CMK (cell line): ENCODE measurements around the gene LRRC15.
A peak's percentile ranks its signal among the peaks of the same experiment; 100 is the strongest.

Experiments used
- DNase-seq: peaks from one replicate; pipeline ENCODE4 v3.0.0-alpha.2; 2010; ENCODE audit warnings: low read depth

LRRC15 gene

DNA sequence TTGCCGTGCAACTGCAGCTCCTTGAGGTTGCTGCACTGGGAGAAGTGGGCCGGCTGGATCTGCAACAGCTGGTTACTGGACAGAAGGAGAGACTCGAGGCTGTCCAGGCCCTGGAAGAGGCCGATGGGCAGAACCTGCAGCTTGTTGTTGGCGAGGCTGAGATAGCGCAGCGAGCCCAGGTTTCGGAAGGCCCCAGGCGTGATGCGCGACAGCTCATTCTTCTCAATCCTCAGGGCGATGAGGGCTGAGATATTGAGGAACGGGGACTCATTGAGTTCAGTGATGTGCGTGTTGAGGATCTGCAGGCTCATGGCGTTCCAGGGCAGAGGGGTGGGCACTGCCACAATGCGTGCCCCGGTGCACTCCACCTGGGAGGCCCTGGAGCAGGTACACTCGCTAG, 9.0 kb downstream of the LRRC15 start:
- no peak for DNase-seq

DNA sequence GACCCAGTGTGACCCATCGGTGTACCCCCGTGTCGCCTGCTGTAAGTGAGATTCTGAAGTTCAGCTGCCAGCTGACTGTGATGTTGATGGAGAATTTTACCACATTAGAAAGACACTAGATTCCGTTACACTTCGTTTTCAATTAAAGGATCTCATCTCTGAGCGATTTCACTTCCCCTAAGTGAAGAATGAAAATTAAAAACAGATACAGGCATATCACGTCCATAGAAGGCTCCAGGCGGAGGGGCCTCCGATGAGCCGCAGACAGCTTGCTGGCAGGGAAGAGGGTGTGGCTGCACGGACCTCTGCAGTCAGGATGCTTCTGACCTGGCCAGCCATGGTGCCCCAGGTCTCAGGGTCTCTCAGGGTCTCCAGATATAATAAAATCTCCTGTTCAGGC, 11.9 kb downstream of the LRRC15 start:
- DNase-seq = no peak

DNA sequence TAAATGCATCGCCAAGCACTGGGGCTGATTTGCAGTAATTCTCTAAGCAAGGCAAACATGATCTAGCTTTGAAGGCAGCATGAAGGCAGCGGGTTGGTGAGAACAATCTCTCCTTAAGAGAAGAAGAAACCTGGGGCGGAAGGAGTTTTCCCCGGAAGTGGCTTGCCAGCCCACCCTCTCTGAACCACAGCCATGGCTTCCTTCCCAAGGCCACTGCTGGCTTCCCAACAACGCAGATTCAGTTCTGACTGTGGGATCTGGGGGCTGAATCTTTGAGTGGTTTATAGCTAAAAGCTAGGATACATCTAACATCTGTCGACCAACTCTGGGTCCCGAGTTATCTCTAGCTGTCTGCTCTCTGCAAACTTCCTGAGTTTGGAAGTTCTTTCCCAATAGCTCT, 14.2 kb downstream of the LRRC15 start:
- DNase-seq = no peak

DNA sequence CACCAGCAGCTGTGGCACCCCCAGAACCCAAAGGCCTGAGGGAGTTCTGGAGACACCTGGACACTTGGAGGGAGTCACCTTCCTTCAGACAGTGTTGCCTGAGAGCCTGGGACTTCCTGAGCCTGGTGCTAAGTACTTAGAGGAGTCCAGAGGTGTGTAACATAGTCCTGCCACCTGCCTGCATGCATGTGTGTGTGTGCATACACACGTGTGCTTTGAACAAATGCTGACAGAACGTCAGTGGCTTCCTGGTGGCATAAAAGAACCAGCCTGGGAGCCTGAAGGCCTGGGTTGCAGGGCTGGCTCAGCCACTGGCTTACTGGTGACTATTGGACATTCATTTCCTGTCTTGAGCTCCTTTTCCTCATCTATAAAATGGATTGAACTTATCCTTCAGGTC, 15.2 kb downstream of the LRRC15 start:
- DNase-seq = no peak

DNA sequence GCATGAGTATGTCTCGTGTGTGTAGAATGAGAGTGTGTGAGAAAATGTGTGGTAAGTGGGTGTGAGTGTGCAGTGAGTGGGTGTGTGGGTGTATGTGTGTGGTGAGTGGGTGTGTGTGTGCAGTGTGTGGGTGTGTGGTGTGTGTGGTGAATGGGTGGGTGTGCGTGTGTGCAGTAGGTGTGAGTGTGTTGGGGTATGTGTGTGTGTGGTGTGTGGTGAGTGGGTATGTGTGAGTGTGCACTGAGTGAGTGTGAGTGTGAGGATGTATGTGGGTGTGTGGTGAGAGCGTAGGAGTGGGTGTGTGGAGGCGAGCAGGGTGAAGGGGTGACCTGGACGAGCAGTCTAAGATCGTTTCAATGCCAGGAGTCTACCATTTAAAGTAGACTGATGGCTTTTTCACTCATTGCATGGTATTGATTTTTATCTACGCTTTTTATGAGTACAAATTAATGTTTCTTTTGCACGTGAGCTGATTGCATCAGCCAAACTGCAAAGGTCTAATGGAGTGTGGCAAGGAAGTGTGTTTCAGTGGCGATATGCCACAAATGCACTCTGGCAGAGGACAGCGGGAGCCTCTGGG, 16.8 kb downstream of the LRRC15 start:
- no peak for DNase-seq

DNA sequence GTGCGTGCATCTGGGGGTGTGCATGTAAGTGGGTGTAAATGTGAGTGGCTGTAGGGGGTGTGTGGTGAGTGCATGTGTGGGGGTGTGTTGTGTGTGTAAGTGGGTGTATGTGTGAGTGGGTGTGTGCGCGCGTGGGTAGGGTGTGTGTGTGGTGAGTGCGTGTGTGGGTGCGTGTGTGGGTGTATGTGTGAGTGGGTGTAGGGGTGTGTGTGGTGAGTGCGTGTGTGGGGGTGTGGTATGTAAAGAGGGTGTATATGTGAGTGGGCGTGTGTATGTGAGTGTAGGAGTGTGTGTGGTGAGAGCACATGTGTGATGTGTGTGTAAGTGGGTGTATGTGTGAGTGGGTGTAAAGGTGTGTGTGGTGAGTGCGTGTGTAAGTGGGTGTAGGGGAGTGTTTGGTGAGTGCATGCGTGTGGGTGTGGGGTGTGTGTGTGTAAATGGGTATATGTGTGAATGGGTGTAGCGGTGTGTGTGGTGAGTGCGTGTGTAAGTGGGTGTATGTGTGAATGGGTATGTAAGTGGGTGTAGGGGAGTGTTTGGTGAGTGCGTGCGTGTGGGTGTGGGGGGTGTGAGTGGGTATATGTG, 17.5 kb downstream of the LRRC15 start:
- DNase-seq = no peak

DNA sequence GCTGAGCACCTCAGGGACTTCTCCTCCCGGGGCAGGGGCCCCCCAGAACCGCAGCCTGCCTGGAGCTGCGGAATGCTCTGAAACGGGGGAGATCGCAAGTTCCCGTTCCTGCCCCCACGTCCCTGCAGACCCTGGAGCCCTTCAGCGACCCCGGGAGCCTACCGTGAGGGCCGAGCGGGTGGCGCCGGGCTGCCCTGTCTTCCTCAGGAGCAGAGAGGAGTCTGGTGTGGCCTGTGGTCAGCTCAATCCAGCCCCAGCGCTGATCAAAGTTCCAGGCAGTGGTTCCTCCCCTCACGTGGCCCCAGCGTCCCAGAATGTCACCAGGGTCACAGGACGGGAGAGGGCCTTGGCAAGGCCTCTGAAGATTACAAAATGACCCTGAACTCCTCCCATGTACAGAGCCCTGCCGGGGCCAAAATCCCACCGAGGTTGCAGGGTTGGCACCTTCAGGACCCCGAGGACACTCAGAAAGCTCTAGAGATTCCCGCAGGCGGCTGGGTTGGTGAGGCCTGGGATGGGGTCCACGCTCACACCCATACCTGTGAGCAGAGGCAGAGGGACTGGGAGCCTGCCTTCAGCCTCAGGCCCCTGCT, 18.4 kb downstream of the LRRC15 start, which contains the start of gene CPN2:
CPN2 (minus strand) TSS at position 249 of the 593 bp plus-strand sequence. CDS start 8,626 bp downstream, outside the sequence.
- DNase-seq = no peak

DNA sequence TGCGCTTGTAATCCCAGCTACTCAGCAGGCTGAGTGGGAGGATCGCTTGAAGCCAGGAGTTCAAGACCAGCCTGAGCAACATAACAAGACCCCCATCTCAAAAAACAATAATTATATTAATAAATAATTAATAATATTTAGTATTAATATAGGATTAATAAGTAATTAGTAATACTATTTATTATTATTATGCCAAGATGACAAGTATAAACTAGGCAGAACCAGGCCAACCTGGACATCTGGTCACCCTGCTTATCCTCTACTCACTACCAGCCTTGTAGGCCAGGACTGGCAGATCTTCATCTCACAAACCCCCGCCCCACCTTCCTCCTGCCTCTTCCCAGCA, 18.8 kb downstream of the LRRC15 start:
- no peak for DNase-seq

DNA sequence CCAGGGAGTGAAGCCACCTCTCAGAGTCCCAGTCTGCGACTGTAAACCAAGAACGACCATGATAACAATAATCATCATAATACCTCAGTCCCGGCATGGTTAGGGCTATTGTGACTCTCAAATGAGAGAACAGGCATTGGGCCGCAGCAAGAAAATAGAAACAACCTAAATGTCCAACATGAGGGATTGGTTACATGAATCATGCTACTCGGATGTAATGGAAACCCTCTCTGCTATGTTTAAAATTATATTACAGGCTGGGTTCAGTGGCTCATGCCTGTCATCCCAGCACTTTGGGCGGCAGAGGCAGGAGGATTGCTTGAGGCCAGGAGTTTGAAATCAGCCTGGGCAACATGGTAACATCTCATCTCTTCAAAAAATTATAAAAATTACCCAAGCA, 21.2 kb downstream of the LRRC15 start:
- DNase-seq = no peak

DNA sequence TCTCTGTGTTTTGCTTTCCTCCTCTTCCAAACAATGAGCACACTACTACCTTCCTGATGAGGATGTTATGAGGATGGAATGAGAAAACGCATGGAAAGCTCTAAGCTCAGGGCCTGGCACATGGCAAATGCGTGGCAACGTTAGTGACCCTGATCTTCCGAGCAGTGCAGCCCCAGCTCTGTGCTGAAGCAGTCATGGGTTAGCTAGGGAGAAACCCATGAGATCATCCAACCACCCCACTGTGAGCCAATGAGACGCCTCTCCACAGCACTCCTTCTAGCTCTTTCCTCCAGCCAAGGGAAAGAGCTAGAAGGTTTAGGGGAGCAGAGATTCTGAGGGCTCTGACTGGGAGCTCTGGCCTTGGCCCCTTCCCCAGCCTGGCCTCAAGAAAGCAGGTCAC, 22.9 kb downstream of the LRRC15 start:
- DNase-seq = no peak

DNA sequence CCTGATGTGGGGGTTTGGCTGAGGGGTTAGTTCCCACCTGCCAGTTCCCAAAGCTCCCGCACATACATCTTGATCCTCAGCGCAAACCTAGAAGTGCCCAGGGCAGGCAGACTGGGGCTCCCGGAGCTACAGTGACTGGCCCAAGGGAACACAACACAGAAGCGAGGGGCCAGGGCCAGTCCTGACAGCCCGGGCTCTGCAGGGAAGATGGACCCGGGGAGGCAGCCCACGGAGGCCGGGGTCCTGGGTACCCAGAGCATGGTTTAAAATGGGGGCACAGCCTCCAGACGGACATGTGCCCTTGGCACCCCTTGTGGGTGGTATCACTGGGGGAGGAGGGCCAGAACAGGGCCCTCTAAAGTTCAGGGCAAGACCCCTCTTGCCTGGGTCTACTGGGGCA, 23.5 kb downstream of the LRRC15 start:
- no peak for DNase-seq

DNA sequence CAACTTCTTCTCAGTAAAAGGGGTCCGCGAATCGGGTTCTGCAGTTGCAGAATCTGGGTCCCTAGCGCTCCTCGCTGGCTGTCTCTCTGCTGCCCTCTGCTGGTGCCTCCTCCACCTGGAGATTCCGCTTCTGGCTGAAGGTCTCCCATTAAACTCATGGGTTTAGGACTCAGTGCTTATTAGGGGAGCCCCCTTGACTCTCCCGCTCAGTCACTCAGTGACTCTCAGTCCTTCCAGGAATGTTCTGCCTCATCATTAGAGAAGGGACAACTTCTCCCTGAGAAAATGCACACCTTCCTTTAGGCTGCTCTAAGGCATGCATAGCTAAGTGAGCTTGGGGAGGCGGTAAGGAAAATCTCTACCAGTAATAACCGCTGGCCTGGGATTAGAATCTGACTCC, 25.5 kb downstream of the LRRC15 start:
- no peak for DNase-seq

DNA sequence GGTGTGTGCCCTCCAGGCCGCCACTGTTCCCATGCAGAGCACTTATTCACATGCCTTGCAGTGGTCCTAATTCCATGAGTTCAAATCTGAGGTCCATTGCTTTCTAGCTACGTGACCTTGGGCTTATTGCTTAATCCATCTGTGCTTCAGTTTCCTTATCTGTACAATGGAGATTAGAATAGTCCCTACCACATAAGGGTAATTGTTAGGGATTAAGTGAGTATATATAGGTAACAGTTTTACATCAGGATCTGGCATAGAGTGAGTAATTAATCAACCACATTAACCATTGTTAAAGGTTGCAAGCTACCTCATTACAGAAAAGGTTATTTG, 26.0 kb downstream of the LRRC15 start:
- DNase-seq = no peak

DNA sequence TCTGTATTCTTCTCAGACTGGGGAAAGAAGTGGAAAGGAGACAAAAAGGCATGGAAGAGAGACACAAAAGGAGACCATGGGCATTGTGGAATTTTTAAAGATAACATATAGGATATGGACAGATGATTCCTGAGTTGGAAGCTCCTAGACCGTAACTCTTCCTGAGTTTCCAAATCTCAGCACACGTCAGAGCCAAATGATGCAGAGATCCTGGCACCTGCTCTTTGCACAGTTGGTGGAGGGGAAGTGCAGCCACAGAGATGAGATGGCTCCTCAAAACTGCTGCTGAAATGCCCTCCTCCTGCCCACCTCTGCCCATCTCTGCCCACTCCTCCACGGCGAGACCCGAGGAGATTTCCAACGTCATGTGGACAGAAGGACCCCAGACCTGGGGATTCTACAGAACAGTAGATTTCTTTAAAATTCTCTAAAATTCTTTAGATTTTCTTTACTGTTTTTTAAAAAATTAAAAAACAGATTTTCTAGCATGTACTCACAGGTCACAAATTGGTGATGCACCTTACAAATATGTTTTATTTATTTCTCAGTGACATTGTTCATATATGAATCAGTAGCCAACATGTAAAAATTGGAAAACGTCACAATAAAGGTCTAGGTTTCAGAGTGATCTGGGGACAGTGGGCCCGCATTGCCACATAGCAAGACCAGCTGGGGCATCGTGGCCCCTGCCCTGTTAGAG, 26.5 kb downstream of the LRRC15 start:
- DNase-seq = no peak

DNA sequence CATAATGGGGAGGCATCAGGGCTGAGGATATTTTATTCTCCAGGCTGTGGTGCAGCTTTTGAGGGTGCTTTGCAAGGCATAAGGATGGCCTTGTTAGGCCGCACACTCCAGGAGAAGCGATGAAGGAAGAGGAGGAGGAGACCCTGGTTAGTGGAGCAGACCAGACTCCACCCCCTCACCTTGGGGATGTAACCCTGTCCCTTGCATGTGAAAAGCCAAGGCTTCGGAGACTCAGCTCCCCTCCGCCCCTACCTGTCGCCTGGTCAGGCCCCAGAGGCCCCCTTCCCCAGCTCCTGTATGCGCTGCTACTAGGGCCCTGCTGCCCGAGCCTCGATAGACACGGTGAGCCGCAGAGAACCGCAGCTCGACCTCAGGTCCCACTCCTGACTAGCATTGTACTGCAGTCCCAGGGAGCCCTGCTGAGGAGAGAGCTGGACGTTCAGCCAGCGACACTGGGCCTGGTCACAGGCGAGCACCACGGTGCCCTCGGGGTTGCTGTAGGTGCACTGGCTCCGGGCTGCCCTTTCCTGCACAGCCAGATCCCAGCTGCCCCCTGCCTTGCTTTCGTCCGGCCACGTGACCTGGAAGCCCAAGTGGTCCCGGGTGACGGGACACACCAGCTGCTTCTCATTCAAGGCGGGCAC, 28.7 kb downstream of the LRRC15 start:
- DNase-seq = no peak

DNA sequence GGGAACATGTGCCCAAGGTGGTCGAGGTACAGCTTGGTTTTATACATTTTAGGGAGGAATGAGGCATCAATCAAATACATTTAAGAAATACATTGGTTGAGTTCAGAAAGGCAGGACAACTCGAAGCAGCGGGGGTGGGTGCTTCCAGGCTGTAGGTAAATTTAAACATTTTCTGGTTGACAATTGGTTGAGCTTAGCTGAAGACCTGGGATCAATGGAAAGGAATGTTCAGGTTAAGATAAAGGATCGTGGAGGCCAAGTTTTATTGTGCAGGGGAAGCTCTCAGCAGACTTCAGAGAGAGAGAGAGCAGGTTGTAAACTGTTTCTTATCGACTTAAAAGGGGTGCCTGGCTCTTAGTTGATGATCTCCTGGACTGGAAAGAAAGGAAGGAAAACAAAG, 29.7 kb downstream of the LRRC15 start:
- no peak for DNase-seq

DNA sequence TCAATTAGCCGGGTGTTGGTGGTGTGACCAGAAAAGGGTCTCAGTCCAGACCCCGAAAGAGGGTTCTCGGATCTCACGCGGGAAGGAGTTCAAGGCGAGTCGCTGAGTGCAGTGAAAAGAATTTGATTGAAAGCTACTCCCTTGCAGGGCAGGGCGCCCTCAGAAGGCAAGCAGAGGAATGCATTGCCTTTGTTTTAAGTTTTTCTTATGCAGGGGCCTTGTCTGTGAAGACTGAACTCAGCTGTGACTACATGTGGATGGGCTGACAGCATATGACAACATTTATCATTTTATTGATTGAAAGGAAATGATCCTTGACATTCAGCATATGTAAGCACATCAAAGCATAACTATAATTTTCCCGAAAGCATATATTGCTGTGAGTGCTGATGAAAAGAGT, 30.2 kb downstream of the LRRC15 start:
- no peak for DNase-seq

DNA sequence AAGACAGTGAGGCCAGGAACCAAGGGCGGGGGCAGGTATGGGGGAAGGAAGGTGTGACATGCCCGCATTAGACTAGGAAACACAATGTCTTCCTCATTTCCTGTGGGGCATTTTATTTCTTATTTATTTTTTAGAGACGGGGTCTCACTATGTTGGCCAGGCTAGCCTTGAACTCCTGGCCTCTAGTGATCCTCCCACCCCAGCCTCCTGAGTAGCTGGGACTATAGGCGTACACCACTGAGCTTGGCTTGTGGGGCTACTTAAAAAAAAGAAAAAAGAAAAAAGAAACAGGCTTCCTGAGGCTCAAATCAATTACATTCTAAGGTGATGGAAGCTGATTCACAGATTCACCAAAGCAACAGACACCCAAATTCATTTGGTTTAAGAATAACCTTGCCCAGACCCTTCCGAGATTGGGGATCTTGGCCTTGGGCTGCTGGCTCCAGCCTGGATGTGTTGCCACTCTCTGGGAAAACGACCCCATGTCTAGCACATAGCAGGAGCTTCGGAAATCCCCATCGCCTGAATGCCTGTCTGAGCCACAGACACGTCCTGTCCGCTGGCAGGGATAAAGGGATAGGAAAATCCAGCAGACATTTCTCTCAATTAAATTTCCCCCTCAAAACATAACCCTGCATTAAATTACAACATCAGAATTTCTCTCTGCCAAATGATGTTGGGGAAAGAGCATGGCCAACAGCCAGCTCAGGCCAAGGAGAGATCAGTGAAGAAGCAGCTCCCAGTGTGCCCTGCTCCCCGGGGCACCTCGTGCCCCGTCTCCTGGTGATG, 31.4 kb downstream of the LRRC15 start:
- no peak for DNase-seq

DNA sequence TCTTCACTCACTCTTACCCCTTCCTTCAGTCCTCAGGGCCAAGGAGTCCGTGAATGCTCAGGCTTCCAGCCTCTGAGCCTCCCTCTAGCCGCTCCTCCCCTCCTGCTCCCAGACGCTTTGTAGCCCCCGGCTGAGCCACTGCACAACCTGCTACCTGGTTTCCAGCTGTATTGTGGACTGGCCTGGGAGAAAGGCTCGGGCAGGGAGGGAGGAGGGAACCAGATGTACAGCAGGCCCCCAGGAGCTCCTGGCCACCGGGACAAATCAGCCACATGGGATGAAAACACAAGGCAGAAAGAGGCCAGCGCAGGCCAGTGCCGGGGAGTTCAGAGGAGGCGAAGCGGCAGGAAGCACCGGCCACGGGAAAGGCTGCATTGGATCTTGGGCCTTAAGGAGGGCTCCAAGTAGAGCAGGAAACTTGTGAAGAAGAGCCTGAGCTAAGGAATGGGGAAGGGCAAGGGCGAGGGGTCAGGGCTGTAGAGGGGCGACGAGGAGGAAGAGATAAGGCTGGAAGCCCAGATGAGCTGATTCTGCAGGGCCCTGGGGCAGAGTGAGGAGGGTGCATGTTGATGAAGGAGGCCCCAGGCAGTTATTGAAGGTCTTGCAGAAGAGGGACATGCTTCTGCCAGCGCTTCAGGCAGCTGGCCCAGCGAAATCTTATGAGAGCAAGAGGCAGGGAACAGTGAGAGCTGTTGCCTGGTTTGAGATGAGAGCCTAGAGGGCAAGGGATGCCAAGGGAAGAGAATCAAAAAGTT, 32.8 kb downstream of the LRRC15 start:
- no peak for DNase-seq

DNA sequence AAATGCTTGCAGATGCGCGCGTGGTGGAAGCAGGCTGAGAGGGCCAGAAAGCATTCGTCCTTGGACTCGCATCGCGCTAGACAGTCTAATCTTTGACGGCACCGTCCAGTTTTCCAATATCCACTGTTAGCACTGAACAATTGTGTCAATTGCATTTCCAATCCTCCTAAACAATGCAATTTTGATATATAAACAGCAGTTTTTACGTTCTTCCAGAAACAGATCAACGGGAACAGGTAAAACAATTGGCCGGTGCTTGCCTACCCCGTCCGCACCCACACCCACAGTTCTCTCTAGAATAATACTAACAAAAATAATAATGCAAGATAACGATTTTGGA, 35.6 kb downstream of the LRRC15 start:
- no peak for DNase-seq

DNA sequence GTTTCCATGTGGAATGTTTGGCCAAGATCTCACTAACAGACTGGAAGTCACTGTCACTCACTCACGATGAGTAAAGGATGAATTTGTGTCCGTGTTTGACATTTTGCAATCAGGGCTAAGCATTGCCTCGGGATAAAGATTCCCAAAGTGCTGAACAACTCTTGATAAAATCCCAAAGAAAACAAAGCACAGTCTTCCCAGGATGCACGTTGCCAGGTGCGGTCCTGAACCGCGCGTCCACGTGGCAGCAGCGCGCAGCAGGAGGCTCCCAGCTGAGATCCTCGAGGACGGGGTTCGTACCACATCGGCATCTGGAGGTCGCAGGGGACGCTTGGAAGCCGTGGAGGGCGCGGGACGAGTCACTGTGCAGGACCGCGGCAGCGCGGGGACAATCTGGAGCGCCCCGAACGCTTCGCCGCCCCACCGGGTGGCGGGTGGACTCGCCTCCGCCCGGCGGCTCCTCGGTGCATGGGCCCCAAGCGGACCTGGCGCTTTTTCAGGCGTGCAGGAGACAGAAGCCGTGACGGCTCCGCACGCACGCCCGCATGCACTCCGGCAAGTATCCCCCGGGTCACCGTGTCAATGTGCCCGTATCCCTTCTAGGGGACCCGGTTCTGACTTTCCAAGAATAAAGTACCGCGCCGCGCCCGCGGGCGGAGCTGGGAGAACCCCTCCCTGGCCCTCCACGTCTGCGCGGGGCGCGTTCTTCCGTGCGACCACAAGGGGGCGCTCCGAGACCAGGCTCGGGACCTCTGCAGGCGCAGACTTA, 36.1 kb downstream of the LRRC15 start:
- peak; percentile 56 for DNase-seq
